Measurements from ENCODE around the gene FANK1.
A peak's percentile ranks its signal among the peaks of the same experiment; 100 is the strongest.
"Not testable (repeated sequence)": the region's sequence is repeated elsewhere in the genome, so short reads cannot be mapped to it uniquely, and the experiment has no call there.

The FANK1 gene

DNA sequence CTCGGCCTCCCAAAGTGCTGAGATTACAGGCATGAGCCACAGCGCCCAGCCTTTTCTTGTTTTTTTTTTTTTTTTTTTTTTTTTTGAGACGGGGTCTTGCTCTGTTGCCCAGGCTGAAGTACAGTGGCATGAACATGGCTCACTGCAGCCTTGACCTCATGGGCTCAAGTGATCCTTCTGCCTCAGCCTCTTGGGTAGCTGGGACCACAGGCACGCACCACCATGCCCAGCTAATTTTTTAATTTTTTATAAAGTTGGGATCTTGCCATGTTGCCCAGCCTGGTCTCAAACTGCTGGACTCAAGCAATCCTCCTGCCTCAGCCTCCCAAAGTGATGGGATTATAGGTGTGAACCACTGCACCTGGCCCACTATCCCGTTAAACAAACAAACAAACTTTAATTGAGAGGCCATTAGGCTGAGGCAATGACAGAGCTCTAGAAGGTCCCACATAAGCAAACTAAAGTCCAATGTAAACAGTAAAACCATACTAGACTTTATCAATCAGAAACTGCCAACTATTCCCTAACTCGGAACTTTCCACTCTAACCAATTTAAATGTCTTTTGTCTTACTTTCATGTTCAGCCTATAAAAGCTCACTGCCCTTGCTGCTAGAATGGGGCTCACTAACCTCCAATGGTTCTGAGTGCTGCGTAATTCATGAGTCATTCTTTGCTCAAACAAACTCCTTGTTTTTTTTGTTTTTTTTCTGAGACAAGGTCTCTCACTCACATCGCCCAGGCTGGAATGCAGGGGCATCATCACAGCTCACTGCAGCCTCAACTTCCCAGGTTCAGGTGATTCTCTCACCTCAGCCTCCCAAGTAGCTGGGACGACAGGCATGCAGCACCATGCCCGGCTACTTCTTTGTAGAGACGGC is 17.2 kb upstream of the FANK1 start:
- Mint-ChIP-seq H3K27me3 (no peaks in the 10 kb centered on the region), H3K4me1 (no peaks in the 10 kb centered on the region), H3K36me3 (ENCODE audit: low read depth) (peaks cover 45% of the 10 kb centered on the region), H3K9me3 (no peaks in the 10 kb centered on the region), H3K27ac (no peak overlapping the region), H3K4me3 (no peak overlapping the region)
- no peak for ATAC-seq
- no peak for DNase-seq

DNA sequence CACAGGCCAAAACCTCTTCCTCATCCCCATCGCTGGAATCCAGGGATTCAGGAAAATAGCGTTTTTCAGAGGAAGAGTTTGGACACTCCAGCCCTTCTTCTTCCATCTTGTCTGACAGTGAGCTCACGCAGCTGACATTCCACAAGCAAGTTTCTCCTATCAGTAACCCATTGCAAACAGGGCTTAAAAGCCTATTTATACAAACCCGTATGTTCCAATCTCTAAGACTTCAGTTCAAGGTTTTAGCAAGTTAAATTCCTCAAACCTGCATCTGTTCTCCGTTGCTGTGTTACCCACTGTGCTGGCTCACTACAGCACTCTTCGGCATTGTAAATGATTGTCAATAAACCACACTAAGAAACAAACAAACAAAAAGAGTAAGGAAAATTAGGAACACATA is 15.6 kb upstream of the FANK1 start:
- no peak for DNase-seq
- ATAC-seq: no peak
- Mint-ChIP-seq H3K36me3 (ENCODE audit: low read depth) (peaks cover 34% of the 10 kb centered on the region), H3K27ac (no peak overlapping the region), H3K27me3 (no peaks in the 10 kb centered on the region), H3K4me1 (no peaks in the 10 kb centered on the region), H3K9me3 (no peaks in the 10 kb centered on the region), H3K4me3 (no peak overlapping the region)

DNA sequence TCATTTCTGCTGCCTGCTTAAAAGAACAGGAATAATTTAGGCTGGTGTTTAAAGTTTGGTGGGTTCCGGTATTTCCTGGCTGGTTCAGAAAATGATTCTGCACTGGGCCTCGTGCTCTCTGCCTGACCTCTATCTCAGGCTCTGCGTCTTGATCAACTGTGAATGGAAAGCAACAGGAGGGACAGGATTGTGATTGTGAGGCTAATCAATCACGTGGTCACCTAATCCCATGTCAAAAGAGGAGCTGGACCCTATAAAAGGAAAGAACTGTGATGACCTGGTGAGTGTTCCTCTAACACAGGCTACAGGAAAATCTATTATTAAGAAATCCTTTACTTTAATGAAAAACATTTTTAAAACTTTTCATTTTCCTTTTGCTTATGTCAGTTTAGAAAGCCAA is 15.2 kb upstream of the FANK1 start, which contains the start of gene DHX32:
TSS of gene DHX32 (minus strand) at position 101 of the 400 bp plus-strand sequence. CDS start 468 bp downstream, outside the sequence.
- no peak within 1 kb of the TSS for H3K4me3 Mint-ChIP-seq
- ATAC-seq: no peak
- no peak within 1 kb of the TSS for H3K27ac Mint-ChIP-seq
- H3K27me3 Mint-ChIP-seq: no peaks in the 10 kb centered on the region
- no peaks in the 10 kb centered on the region for H3K9me3 Mint-ChIP-seq
- H3K4me1 Mint-ChIP-seq: no peaks in the 10 kb centered on the region
- peaks cover 29% of the 10 kb centered on the region for H3K36me3 Mint-ChIP-seq (ENCODE audit: low read depth)
- no peak for DNase-seq

DNA sequence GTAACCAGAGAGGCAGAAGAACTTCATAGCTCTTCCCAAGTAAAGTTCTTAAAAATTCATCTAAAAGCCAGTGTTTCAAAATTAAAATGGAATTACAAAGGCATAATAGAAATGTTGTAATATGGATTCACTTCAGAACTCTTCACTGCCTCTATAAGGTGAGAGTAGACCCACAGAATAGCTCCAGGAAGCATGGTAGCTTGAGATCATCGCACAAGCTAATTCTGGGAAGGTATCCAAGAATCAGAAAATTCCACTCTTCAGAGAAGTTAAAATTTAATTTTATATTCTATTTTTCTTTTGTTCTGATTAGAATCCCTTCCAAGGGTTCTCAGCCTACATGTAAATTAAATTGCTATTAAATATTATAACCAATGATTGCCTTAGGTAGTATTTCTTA is 13.8 kb upstream of the FANK1 start:
- no peak overlapping the region for H3K27ac Mint-ChIP-seq
- no peaks in the 10 kb centered on the region for H3K27me3 Mint-ChIP-seq
- H3K9me3 Mint-ChIP-seq: no peaks in the 10 kb centered on the region
- peaks cover 20% of the 10 kb centered on the region for H3K36me3 Mint-ChIP-seq (ENCODE audit: low read depth)
- ATAC-seq: no peak
- no peak for DNase-seq
- H3K4me3 Mint-ChIP-seq: no peak overlapping the region
- H3K4me1 Mint-ChIP-seq: no peaks in the 10 kb centered on the region

DNA sequence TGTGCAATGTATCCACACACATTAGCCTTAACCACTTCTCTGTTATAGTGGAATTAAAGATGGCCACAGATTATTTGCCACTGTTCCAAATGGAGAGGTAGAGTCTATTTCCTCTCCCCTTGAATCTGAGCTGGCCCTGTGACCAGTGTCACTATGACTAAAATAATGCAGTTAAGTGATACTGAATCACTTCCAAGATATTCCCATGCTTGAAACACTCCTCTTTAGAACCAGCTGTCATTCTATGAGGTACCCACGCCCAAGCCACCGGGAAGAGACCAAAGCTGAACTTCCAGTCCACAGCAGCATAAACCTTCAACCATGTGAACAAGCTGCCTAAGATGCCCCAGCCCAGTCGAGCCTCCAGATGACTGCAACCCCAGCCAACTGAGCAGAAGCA is 13.2 kb upstream of the FANK1 start:
- no peaks in the 10 kb centered on the region for H3K9me3 Mint-ChIP-seq
- peaks cover 14% of the 10 kb centered on the region for H3K36me3 Mint-ChIP-seq (ENCODE audit: low read depth)
- no peaks in the 10 kb centered on the region for H3K4me1 Mint-ChIP-seq
- ATAC-seq: no peak
- no peak for DNase-seq
- H3K4me3 Mint-ChIP-seq: no peak overlapping the region
- no peaks in the 10 kb centered on the region for H3K27me3 Mint-ChIP-seq
- no peak overlapping the region for H3K27ac Mint-ChIP-seq

DNA sequence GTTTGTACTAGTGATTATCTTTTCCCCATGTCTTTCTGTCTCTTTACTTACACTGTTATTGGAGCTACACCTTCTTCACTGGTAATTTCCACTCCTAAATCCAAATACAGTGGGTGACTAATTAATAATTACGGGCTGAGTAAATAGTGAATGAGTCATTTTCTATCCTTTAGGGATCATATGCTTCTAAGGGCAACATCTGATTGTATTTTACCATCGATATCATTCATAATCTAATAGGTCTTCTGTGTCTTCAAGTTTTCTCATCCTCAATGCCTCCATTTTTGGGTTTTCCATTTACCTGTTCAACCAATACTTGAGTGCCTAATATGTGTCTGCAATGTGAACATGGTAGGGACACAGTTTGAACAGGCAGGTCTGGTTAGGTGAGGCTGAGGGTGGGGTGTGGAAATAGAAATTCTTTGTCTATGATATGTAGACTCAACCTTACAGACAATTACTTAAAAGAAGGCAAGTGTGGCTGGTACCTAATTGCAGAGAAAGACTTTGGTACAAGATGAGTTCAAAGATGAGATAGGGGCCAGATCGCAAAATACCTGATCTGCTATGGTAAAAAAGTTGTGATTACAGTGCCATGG is 9.4 kb upstream of the FANK1 start:
- Mint-ChIP-seq H3K4me1 (no peaks in the 10 kb centered on the region), H3K36me3 (ENCODE audit: low read depth) (no peaks in the 10 kb centered on the region), H3K4me3 (no peak overlapping the region), H3K27ac (no peak overlapping the region), H3K27me3 (no peaks in the 10 kb centered on the region), H3K9me3 (no peaks in the 10 kb centered on the region)
- DNase-seq (no peak), ATAC-seq (no peak)

DNA sequence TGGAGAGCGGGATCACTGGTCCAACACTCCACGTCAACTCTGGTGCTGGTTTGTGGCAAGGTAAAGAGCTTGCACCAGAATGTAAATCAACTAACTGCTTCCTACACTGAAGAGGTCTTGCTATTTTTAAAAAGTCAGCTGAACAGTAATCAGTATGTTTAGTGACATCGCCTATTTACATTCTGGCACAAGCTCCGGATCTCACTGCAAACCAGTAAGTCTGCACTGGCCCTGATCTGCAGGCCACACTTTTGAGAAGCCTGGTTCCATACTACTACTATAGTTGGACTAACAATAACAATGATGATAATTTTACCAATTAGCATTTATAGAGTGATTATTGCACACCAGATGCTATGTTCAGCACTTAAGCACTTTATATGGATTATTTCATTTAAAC is 6.9 kb upstream of the FANK1 start:
- not testable (repeated sequence) for H3K36me3 Mint-ChIP-seq (ENCODE audit: low read depth); DNase-seq; H3K9me3 Mint-ChIP-seq; H3K27ac Mint-ChIP-seq; H3K27me3 Mint-ChIP-seq; H3K4me1 Mint-ChIP-seq; H3K4me3 Mint-ChIP-seq; ATAC-seq

DNA sequence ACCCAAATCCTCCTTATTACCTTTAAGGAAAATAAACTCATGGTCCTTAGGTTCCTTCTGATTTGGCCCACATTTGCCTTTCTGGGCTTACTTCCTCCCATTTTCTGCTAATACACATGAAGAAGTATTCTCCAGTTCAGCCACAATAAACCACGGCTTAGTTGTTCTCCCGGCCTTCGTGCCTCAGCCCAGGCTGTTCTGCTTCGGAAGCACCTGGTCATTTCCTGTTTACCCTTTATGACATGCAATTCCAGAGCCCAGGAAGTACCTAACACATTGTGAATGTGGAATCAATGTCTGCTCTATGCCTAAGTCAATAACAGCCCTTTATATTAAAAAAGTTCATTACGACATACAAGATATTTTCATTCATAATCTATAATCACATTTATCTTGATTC is 4.0 kb upstream of the FANK1 start:
- H3K36me3 Mint-ChIP-seq (ENCODE audit: low read depth); H3K9me3 Mint-ChIP-seq; H3K27me3 Mint-ChIP-seq; ATAC-seq; H3K27ac Mint-ChIP-seq; H3K4me3 Mint-ChIP-seq; DNase-seq: not testable (repeated sequence)
- H3K4me1 Mint-ChIP-seq: peaks cover 21% of the 10 kb centered on the region

DNA sequence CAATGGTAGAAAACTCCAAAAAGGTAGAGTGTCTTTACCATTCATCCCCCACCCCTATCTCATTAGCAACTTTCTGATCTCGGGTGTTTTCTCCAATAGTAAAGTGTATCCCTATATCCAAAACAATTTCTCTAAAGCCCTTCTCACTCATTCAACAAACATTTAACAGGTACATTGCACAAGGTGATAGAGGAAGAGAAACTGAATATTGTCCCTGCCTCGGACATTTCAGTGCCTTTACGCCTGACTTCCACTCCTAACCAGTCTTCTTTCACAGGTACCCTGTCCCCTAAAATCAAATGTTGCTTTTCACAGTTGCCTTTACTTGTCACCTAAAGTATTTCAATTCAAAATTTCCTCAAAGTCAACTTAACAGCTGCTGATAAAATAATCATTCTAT is 2.2 kb upstream of the FANK1 start:
- H3K27me3 Mint-ChIP-seq; H3K27ac Mint-ChIP-seq; H3K9me3 Mint-ChIP-seq; ATAC-seq; H3K4me3 Mint-ChIP-seq; DNase-seq; H3K36me3 Mint-ChIP-seq (ENCODE audit: low read depth): not testable (repeated sequence)
- H3K4me1 Mint-ChIP-seq: peaks cover 23% of the 10 kb centered on the region

DNA sequence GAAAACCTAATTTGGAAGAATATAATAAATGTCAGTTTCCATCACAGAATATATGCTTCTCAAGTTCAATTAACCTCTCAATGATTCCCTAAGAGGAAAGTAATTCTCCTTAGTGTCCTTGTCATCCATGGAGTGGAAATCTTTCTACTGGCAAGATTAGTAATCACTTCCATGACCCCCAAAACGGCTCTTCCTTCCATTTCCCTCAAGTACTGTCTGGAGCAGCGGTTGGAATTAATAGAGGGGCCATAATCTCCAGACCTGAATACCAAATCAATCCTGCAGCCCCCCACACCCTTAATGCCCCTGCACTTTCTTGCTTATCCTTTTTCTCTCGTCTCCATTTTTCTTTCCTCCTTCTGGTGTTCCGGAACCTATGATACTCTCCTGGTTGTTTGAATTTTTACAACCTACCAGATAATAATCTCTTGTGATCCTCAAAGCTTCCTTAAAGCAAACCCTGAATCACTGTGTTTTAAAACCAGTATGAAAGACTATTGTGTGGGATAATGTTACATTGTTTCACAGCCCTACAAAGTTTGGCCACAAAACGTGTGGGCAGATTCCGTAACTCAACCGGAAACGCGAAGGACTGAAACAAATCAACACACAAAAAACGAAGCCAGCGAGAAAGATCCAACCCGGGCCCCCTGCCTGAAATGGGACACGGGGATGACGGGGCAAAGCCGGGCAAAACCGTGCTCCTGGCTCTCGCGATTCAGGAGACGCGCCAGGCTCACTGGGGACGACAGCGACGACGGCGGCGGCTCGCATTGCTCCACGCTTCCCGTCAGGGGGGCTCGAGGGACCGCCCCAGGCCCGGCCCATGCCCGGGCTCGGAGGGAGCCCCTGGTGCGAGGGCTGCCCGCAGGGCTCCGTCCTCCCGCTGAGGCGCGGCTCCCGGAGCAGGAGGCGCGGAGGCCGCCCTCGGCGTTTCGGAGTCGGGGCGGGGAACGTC is 955 bp upstream of the FANK1 start:
- not testable (repeated sequence) for H3K27me3 Mint-ChIP-seq; H3K9me3 Mint-ChIP-seq; H3K36me3 Mint-ChIP-seq (ENCODE audit: low read depth)
- Mint-ChIP-seq H3K4me1 (peaks cover 23% of the 10 kb centered on the region), H3K27ac (peak overlapping the region; percentile 92), H3K4me3 (peak overlapping the region; percentile 83)
- ATAC-seq (peak; percentile 73), DNase-seq (peak; percentile 61)

DNA sequence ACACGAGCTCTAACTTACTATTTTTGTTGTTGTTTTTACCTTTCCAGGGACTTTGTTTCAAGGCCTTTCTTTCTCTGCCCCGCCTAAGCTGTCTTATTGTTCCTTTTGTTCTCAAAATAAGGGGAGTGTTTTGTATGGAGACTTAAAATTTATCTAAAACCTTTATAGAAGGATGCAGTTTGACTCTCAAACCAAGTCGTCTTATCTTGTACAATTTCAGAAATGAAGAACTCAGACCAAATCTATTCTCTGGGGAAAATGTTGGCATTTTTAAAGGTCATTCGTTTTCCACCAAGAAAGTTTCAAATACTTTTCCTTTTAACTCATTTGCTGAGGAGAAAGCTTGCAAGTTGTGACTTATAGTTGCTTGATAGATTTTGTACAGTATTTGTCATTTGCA is 953 bp downstream of the FANK1 start:
- H3K9me3 Mint-ChIP-seq; H3K27me3 Mint-ChIP-seq; ATAC-seq; DNase-seq; H3K36me3 Mint-ChIP-seq (ENCODE audit: low read depth): not testable (repeated sequence)
- H3K27ac Mint-ChIP-seq: peak overlapping the region; percentile 24
- H3K4me1 Mint-ChIP-seq: peaks cover 23% of the 10 kb centered on the region
- peak overlapping the region; percentile 84 for H3K4me3 Mint-ChIP-seq

DNA sequence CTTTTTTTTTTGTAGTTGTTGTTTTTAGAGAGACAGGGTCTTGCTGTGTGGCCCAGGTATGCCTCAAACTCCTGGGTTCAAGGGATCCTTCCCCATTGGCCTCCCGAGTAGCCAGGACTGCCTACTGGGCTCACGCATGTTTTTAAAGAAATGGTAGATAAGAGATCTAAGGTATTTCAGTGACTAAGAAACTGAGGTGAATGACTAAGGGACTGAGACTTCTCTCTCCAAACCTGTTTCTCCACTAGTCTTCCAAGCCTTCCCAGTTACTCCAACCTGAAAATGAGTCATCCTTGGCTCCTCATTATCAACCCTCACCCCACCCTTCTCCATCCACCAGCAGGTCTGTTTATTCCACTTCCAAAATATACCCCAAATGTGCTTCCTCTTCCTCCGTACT is 4.6 kb downstream of the FANK1 start:
- H3K4me1 Mint-ChIP-seq; H3K4me3 Mint-ChIP-seq; H3K27ac Mint-ChIP-seq; ATAC-seq; H3K9me3 Mint-ChIP-seq; H3K27me3 Mint-ChIP-seq; DNase-seq; H3K36me3 Mint-ChIP-seq (ENCODE audit: low read depth): not testable (repeated sequence)

DNA sequence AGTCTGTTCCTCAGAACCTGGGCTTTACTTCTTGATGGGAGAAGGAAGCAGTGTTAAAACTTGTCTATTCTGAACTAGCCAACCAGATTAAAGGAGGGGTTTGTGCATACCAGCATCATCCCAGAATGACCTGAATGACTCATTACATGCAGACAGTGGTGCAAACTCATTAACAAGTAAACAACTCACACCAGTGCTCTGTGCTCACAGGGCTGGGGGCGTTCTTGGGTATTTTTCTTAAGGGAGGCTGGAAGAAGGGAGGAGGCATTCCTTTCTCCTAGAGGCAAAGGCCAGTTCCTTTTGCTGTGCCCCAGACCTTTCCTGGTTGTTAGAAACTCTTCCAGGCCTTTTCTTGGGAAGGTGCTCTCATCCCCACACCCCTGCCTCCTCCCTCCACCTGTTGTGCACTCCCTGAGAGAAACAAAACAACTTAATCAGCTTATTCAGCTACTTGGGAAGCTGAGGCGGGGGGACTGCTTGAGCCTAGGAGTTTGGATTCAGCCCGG is 6.8 kb downstream of the FANK1 start:
- not testable (repeated sequence) for H3K27ac Mint-ChIP-seq; H3K27me3 Mint-ChIP-seq; DNase-seq; H3K4me3 Mint-ChIP-seq; ATAC-seq; H3K4me1 Mint-ChIP-seq; H3K36me3 Mint-ChIP-seq (ENCODE audit: low read depth); H3K9me3 Mint-ChIP-seq

Measured in activated naive CD8-positive, alpha-beta T cell treated with anti-CD3 and anti-CD28 coated beads, Interleukin-2, amount 50 U/mL, for 24 hours (primary cell).